ENCODE results near the gene DMD. TPM values are rescaled to one million over a fixed set of nuclear protein-coding genes. Genes with fewer than 3 reads are reported as not detected.

The DMD gene
- total and polyA plus RNA-seq, 4 donors, result 3.9 to 73.8 (median 11.2) TPM

DNA sequence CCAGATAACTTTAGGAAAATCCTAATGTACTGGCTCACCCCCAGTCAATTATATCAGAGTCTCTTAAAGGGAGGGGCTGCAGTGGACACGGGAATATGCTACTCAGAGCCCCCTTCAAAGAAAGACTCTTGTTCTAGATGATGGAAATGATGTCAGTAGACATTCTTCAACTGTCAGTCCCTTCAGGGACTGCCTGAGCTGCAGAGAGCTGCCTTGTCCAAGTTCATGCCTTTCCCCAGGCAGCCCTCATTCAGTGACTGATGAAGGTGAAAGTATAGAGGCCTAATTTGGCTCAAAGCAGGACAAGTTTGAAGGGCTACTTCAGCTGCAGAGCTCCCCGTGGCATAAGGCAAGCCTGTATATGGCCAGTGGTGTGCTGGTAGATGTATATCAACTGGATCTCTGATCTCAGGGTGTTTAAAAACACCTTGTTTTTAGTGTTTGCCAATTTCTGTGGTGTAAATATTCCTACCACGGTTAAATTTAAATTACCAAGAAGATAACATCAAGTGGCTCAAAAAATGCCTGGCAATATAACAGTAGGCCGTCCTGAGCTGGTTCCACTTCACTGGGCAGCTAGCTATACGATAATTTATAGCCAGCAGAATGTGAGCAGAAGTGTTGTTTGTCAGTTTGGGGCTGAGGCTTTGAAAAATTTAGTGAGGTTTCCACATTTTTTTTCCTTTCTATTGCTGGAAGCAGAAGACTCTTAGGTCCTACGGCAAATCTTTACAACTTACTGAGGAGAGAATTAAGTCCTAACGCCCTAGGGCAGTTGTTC lies 1390.7 kb downstream of the DMD start:
- Histone ChIP-seq H3K36me3 (ENCODE audit: control insufficient read depth in 4 of 4, insufficient read depth in 4 of 4, low read length in 4 of 4) (no peaks in the 10 kb centered on the region), H3K27ac (ENCODE audit: low read depth in 1 of 2, low read length in 1 of 2) (no peak overlapping the region), H3K4me1 (ENCODE audit: control insufficient read depth in 5 of 5, insufficient read depth in 5 of 5, low read length in 5 of 5) (peaks cover 0 to 1% (median 0%) of the 10 kb centered on the region in 5 donors), H3K27me3 (ENCODE audit: control insufficient read depth in 3 of 3, insufficient read depth in 3 of 3, low read length in 2 of 3) (peaks cover 0 to 2% (median 0%) of the 10 kb centered on the region in 3 donors), H3K9me3 (ENCODE audit: control insufficient read depth in 4 of 4, insufficient read depth in 3 of 4, low read length in 3 of 4) (no peaks in the 10 kb centered on the region), H3K9ac (ENCODE audit: insufficient read depth in 1 of 2, low read length in 2 of 2) (no peak overlapping the region), H3K4me3 (no peak overlapping the region)
- 67 to 81% methylated on average over 7 of the region's 7 CpGs for WGBS, 2 donors
- no peak for DNase-seq
- TF ChIP-seq, protein P1, sequence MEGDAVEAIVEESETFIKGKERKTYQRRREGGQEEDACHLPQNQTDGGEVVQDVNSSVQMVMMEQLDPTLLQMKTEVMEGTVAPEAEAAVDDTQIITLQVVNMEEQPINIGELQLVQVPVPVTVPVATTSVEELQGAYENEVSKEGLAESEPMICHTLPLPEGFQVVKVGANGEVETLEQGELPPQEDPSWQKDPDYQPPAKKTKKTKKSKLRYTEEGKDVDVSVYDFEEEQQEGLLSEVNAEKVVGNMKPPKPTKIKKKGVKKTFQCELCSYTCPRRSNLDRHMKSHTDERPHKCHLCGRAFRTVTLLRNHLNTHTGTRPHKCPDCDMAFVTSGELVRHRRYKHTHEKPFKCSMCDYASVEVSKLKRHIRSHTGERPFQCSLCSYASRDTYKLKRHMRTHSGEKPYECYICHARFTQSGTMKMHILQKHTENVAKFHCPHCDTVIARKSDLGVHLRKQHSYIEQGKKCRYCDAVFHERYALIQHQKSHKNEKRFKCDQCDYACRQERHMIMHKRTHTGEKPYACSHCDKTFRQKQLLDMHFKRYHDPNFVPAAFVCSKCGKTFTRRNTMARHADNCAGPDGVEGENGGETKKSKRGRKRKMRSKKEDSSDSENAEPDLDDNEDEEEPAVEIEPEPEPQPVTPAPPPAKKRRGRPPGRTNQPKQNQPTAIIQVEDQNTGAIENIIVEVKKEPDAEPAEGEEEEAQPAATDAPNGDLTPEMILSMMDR (IDR thresholded peaks at IDR 0.05; ENCODE audit: control extremely low read depth, extremely low read depth), result no peak
- no peak for ATAC-seq (ENCODE audit: insufficient read depth, low FRiP score)

DNA sequence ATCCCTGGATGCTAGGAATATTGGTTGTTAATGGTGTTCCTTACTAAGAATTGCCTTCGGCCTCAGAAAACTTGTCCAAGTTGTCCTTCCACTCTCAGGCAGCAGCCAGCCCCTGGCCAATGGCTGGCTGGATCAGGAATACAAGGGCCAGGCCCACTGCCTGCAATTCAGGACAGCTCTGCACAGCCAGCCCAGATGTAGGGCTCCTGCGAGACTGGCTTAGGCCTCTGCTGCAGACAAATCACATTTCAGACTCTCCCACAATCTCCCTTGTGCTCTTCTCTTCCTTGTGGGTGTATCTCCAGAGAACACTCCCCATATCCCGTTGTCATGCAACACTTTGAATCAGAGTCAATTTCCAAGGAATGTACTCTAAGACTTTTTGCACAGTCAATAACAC lies 1391.9 kb downstream of the DMD start:
- peaks cover 0 to 1% (median 0%) of the 10 kb centered on the region in 5 donors for H3K4me1 ChIP-seq (ENCODE audit: control insufficient read depth in 5 of 5, insufficient read depth in 5 of 5, low read length in 5 of 5)
- no peak overlapping the region for H3K27ac ChIP-seq (ENCODE audit: low read depth in 1 of 2, low read length in 1 of 2)
- no peaks in the 10 kb centered on the region for H3K36me3 ChIP-seq (ENCODE audit: control insufficient read depth in 4 of 4, insufficient read depth in 4 of 4, low read length in 4 of 4)
- 67 to 74% methylated on average over 3 of the region's 3 CpGs for WGBS, 2 donors
- TF ChIP-seq, protein P1 (IDR thresholded peaks at IDR 0.05; ENCODE audit: control extremely low read depth, extremely low read depth), result no peak
- H3K4me3 ChIP-seq, result no peak overlapping the region
- no peak for ATAC-seq (ENCODE audit: insufficient read depth, low FRiP score)
- H3K9me3 ChIP-seq (ENCODE audit: control insufficient read depth in 4 of 4, insufficient read depth in 3 of 4, low read length in 3 of 4), result no peaks in the 10 kb centered on the region
- DNase-seq, result no peak
- no peak overlapping the region for H3K9ac ChIP-seq (ENCODE audit: insufficient read depth in 1 of 2, low read length in 2 of 2)
- H3K27me3 ChIP-seq (ENCODE audit: control insufficient read depth in 3 of 3, insufficient read depth in 3 of 3, low read length in 2 of 3), result peaks cover 0 to 2% (median 2%) of the 10 kb centered on the region in 3 donors

DNA sequence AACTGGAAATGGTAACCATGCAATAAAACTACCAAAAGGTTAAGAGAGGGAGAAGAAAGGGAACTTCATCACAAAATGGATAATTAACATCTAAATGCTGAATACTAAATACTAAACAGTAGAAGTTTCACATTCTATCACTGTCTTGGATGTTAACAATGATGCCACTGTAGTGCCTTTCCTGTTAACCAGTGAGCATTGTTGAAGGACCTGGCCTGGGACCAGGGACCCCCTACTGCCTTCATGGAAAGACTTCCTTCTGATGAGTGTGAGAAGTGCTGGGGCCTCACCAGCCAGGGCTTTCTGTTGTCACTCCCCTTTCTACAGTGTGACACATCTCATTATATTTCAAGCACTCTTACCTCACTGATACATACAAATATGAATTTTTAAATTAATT lies 1400.2 kb downstream of the DMD start:
- ATAC-seq (ENCODE audit: insufficient read depth, low FRiP score), result no peak
- Histone ChIP-seq H3K4me1 (ENCODE audit: control insufficient read depth in 5 of 5, insufficient read depth in 5 of 5, low read length in 5 of 5) (peaks cover 0 to 7% (median 0%) of the 10 kb centered on the region in 5 donors), H3K4me3 (no peak overlapping the region), H3K27ac (ENCODE audit: low read depth in 1 of 2, low read length in 1 of 2) (no peak overlapping the region), H3K9ac (ENCODE audit: insufficient read depth in 1 of 2, low read length in 2 of 2) (no peak overlapping the region), H3K27me3 (ENCODE audit: control insufficient read depth in 3 of 3, insufficient read depth in 3 of 3, low read length in 2 of 3) (peaks cover 0 to 2% (median 0%) of the 10 kb centered on the region in 3 donors), H3K36me3 (ENCODE audit: control insufficient read depth in 4 of 4, insufficient read depth in 4 of 4, low read length in 4 of 4) (no peaks in the 10 kb centered on the region), H3K9me3 (ENCODE audit: control insufficient read depth in 4 of 4, insufficient read depth in 3 of 4, low read length in 3 of 4) (no peaks in the 10 kb centered on the region)
- TF ChIP-seq, protein P1 (IDR thresholded peaks at IDR 0.05; ENCODE audit: control extremely low read depth, extremely low read depth), result no peak
- DNase-seq, result no peak

All from lung (tissue), 12 donors.